Aorta (tissue), 5 donors: ENCODE results near the gene FURIN. TPM values are rescaled to one million over a fixed set of nuclear protein-coding genes. Genes with fewer than 3 reads are reported as not detected.

ENCODE experiments used
- ATAC-seq: fragments of 200-7000 bp; cut with Tn5 transposase; one replicate; pipeline ENCODE4 v1.9.1; 2022; ENCODE audit warnings: moderate library complexity; ENCODE audit not compliant: low FRiP score
- DNase-seq, 2 donors: peaks; one replicate each; pipeline ENCODE4 v3.0.0-alpha.2; 2020
- H3K27ac ChIP-seq, 2 donors: one replicate each; pipeline ENCODE4 v1.5.1; 2013; ENCODE audit warnings: low read length in 2 of 2, mild to moderate bottlenecking in 2 of 2, moderate library complexity in 2 of 2, control low read depth in 1 of 2, inconsistent platforms in 1 of 2, low read depth in 1 of 2
- H3K27me3 ChIP-seq, 2 donors: one replicate each; pipeline ENCODE4 v1.6.1; 2013; ENCODE audit warnings: control low read depth in 1 of 2, low read length in 1 of 2, mild to moderate bottlenecking in 1 of 2, moderate library complexity in 1 of 2; ENCODE audit not compliant: insufficient read depth in 2 of 2, control insufficient read depth in 1 of 2
- H3K36me3 ChIP-seq, 2 donors: one replicate each; pipeline ENCODE4 v1.6.1; 2013; ENCODE audit warnings: control low read depth in 1 of 2, low read length in 1 of 2, mild to moderate bottlenecking in 1 of 2; ENCODE audit not compliant: insufficient read depth in 2 of 2, control insufficient read depth in 1 of 2
- H3K4me1 ChIP-seq, 2 donors: one replicate each; pipeline ENCODE4 v1.6.1; 2013; ENCODE audit warnings: low read length in 2 of 2, control low read depth in 1 of 2, mild to moderate bottlenecking in 1 of 2, moderate library complexity in 1 of 2; ENCODE audit not compliant: insufficient read depth in 2 of 2, control insufficient read depth in 1 of 2
- H3K4me3 ChIP-seq, 2 donors: one replicate each; pipeline ENCODE4 v1.5.1; 2013; ENCODE audit warnings: low read length in 2 of 2, control low read depth in 1 of 2, mild to moderate bottlenecking in 1 of 2
- H3K9me3 ChIP-seq: one replicate; pipeline ENCODE4 v1.6.1; 2013; ENCODE audit warnings: mild to moderate bottlenecking, low read length; ENCODE audit not compliant: control insufficient read depth
- WGBS, 2 donors: extraction: QIAGEN DNeasy Blood & Tissue Kit; methylation state at CpG; one replicate each; pipeline ENCODE4 v1.1.7; 2013; 5-methylcytosine and 5-hydroxymethylcytosine counted together
- intact Hi-C, 2 donors: fragments of 100-400 bp; cut with DNase I; formaldehyde crosslinking; loops; one replicate each; pipeline versions ENCODE4 v1.14.2 to v1.15.0; 2022
- polyA plus RNA-seq, 2 donors: library from polyadenylated mRNA; stranded (reverse); fragments of 200-250 nt; gene quantifications; one replicate each; pipeline ENCODE4 v1.2.3, GENCODE V29; 2013
- total RNA-seq, 2 donors: library from RNA; stranded (reverse); fragmentation: NEBNext Ultra II Directional; extraction: Animal tissue kit (Norgen Biotek cat#: 25700); gene quantifications; one replicate each; pipeline ENCODE4 v1.2.1, GENCODE V29; 2021
- donor health status: healthy with polysubstance abuse.
- donor health status: Bipolar disorder and iron deficiency.
- donor health status: DM: no; HTN: no; CAD: no.
- donor health status: DM: no; HTN: no; CAD: no.
- donor health status: DM: yes; HTN: yes; CAD: no.

FURIN gene
- total and polyA plus RNA-seq, 4 donors, result 20.9 to 65.8 (median 44.1) TPM

DNA sequence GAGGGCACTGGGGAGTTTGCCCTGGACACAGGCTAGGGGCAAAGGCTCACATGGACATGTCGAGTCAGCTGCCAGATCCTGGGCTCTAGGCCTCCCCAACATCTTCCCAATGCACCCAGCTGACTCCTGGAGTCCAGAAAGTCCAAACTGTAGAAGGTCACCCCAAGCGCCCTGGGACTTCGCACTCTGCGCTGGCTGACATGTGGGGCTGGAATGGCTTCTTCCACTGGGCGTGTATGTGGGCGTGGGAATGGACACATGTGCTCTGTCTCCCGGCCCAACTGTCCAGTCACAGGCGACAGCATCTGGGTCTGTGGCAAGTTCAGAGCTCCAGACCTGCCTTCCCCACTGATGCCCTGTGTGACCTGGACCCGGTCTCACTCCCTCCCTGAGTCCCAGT lies 13.2 kb upstream of the FURIN start:
- Histone ChIP-seq H3K9me3 (no peaks in the 10 kb centered on the region), H3K4me1 (no peaks in the 10 kb centered on the region), H3K27ac (no peak overlapping the region), H3K36me3 (no peaks in the 10 kb centered on the region), H3K4me3 (no peak overlapping the region), H3K27me3 (no peaks in the 10 kb centered on the region)
- DNase-seq, result no peak
- no peak for ATAC-seq
- intact Hi-C loops, result no loop called here
- WGBS, 2 donors, result 92 to 93% methylated on average over 9 of the region's 9 CpGs

DNA sequence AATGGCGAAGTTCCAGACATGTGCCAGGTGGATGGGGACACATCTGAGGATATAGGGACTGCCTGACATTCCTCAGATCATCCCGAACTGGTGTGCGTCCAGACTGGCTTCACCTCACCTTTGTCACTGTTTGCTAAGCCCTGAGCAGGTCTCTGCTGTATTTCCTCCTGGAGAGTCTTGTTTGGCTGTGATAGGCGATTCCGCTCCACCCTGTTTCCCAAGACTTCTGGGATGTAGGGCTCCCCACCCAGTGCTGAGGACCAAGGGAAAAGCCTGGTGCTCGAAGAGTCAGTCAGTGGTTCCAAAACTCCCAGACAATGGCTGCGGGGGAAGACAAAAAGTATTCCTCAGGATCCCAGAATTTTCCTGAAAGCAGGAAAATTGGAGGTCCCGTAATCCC lies 11.1 kb upstream of the FURIN start:
- 93 to 94% methylated on average over 8 of the region's 8 CpGs for WGBS, 2 donors
- intact Hi-C loops, result no loop called here

GRCh38 chr15:90857883-90858443 lies 10.4 kb upstream of the FURIN start:
- Histone ChIP-seq H3K4me1 (no peaks in the 10 kb centered on the region), H3K27ac (no peak overlapping the region), H3K4me3 (no peak overlapping the region), H3K36me3 (no peaks in the 10 kb centered on the region), H3K9me3 (no peaks in the 10 kb centered on the region), H3K27me3 (no peaks in the 10 kb centered on the region)
- intact Hi-C loops, result no loop called here
- DNase-seq (no peak), ATAC-seq (no peak)
- 82 to 84% methylated on average over 8 of the region's 8 CpGs for WGBS, 2 donors

More for the DNA sequence above, 11.1 kb upstream of the FURIN start:
- Histone ChIP-seq H3K4me3 (no peak overlapping the region), H3K27me3 (no peaks in the 10 kb centered on the region), H3K4me1 (no peaks in the 10 kb centered on the region), H3K36me3 (no peaks in the 10 kb centered on the region), H3K9me3 (no peaks in the 10 kb centered on the region), H3K27ac (no peak overlapping the region)
- ATAC-seq (no peak), DNase-seq (no peak)

DNA sequence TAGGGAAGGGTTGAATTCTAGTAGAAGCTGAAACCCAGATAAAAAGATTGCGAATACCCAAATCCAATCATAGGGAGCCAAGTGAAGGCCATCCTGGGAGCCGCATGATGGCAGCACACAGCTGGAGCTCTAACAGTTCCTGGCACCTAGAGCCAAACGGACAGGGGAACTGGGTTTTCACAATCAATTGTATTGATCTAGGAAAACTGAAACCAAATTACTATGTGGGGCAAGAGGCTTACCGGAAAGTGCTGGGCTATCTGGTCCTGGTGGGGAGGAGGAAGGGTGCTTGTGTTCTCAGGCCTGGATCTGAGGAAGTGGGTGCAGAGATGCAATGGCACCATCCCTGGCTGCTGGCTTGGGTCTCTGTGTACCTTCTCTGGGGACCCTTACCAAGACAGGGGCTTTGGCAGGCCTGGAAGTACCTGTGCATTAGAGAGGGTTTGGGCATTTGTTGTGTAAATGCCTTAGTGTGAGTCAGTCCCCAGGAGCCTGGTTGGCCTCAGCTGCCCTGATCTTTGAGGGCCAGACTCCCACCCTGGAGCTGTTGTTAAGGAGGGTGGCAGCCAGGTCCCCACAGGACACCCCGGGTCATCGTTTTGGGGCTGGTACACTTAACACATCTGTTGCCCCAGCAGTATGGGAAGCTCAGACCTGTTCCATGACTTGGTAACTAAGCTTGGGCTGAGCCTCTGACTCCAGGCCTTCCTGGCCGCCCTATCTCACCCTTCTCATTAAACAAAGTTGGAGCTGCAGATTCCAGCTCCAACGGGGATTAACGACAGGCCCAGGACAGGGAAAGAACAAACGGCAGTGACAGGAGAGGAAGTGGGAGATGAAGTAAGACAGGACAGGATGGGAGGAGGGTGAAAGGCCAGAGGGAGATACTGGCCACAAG lies 8.9 kb upstream of the FURIN start:
- no peak for ATAC-seq

GRCh38 chr15:90860450-90860849 lies 7.9 kb upstream of the FURIN start:
- ATAC-seq (no peak), DNase-seq (no peak)
- Histone ChIP-seq H3K27me3 (no peaks in the 10 kb centered on the region), H3K9me3 (no peaks in the 10 kb centered on the region), H3K27ac (no peak overlapping the region), H3K4me1 (no peaks in the 10 kb centered on the region), H3K36me3 (no peaks in the 10 kb centered on the region), H3K4me3 (no peak overlapping the region)
- 85 to 86% methylated on average over 7 of the region's 7 CpGs for WGBS, 2 donors
- intact Hi-C loops, result no loop called here

More for the DNA sequence above, 8.9 kb upstream of the FURIN start:
- Histone ChIP-seq H3K4me3 (no peak overlapping the region), H3K27ac (no peak overlapping the region), H3K4me1 (no peaks in the 10 kb centered on the region), H3K9me3 (no peaks in the 10 kb centered on the region), H3K36me3 (no peaks in the 10 kb centered on the region), H3K27me3 (no peaks in the 10 kb centered on the region)
- no peak for DNase-seq
- intact Hi-C loops, result no loop called here
- 73 to 75% methylated on average over 10 of the region's 10 CpGs for WGBS, 2 donors

GRCh38 chr15:90860942-90861675 lies 7.3 kb upstream of the FURIN start:
- Histone ChIP-seq H3K4me3 (no peak overlapping the region), H3K27me3 (no peaks in the 10 kb centered on the region), H3K36me3 (no peaks in the 10 kb centered on the region), H3K4me1 (no peaks in the 10 kb centered on the region), H3K9me3 (no peaks in the 10 kb centered on the region), H3K27ac (no peak overlapping the region)
- DNase-seq (no peak), ATAC-seq (no peak)
- 95 to 96% methylated on average over 14 of the region's 14 CpGs for WGBS, 2 donors
- intact Hi-C loops, result no loop called here

- Histone ChIP-seq H3K36me3 (no peaks in the 10 kb centered on the region), H3K9me3 (no peaks in the 10 kb centered on the region), H3K4me1 (no peaks in the 10 kb centered on the region), H3K27me3 (no peaks in the 10 kb centered on the region), H3K4me3 (no peak overlapping the region), H3K27ac (no peak overlapping the region)
- intact Hi-C loops, result no loop called here
- no peak for DNase-seq
- WGBS, 2 donors, result 90 to 91% methylated on average over 6 of the region's 6 CpGs
- ATAC-seq, result no peak
Observed at GRCh38 chr15:90862487-90862886, 5.9 kb upstream of the FURIN start.

DNA sequence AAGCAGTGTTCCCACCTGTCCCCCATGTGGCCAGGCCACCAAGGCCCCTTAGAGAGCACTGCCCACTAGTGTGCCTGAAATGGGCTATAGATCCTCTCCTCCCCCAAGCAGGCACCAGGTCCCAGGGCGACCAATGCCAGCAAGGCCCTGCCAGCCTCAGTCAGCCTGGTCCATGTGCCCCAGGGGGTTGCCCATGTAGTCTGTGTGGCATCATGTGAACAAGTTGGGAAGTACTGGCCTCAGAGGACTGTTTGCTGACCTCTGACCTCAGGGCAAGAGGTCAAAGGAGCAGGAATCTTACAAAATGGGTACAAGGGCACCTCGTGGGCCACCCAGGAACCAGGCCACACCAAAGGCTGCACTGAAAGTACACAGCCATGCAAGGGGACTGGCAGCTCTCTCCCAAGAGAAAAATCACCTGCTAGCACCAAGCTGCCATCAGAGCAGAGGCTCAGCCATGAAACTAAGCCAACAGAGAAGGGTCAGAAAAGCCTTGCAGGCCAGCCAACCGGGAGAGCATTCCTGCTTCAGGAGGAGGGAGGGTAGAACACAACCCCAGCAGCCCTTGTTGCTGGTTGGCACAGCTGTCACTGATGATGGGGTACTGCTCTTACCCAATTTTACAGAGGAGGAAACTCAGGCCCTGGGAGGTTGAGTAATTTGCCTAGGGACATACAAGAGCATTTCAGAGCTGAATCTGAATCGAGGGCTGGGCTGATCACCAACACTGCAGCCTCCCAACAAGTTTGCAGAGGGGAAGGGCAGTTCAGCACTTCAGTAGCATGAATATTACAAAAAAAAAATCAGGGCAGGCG lies 5.2 kb upstream of the FURIN start:
- Histone ChIP-seq H3K4me1 (no peaks in the 10 kb centered on the region), H3K4me3 (no peak overlapping the region), H3K27ac (no peak overlapping the region), H3K9me3 (no peaks in the 10 kb centered on the region), H3K36me3 (no peaks in the 10 kb centered on the region), H3K27me3 (no peaks in the 10 kb centered on the region)
- intact Hi-C loops, result no loop called here
- peak; percentile 48 for ATAC-seq
- WGBS, 2 donors, result 73 to 78% methylated on average over 5 of the region's 5 CpGs
- DNase-seq, result no peak
